WTC11 (cell line): ENCODE data around the gene BPTF. TPM values are rescaled to one million over a fixed set of nuclear protein-coding genes. Genes with fewer than 3 reads are reported as not detected.
"Not testable (repeated sequence)": the region's sequence is repeated elsewhere in the genome, so short reads cannot be mapped to it uniquely, and the experiment has no call there.

Experiments
- ATAC-seq: fragments of 200-7000 bp; cut with Tn5 transposase; 2 replicates; pipeline ENCODE4 v1.10.0; 2021; ENCODE audit warnings: mild to moderate bottlenecking, moderate library complexity
- CTCF ChIA-PET: fragments of 300-600 bp; sonication (Branson Sonifier 250); formaldehyde crosslinking; loops from one replicate; lab custom pipeline; 2021; ENCODE audit warnings: antibody characterized with exemption; lab: Charles Lee
- POLR2A ChIA-PET: fragments of 350-600 bp; sonication (Branson Sonifier 250); formaldehyde crosslinking; loops from one replicate; lab custom pipeline; 2021; ENCODE audit warnings: antibody characterized with exemption; lab: Charles Lee
- DNase-seq: peaks from one replicate; pipeline ENCODE4 v3.0.0; 2021; ENCODE audit warnings: low spot score
- H3K27ac Mint-ChIP-seq: 2 replicates; pipeline ENCODE4 v1.8.0; 2021; ENCODE audit warnings: mixed read lengths
- H3K27me3 Mint-ChIP-seq: 2 replicates; pipeline ENCODE4 v1.8.0; 2021; ENCODE audit warnings: low read depth, mild to moderate bottlenecking, moderate library complexity, mixed read lengths
- H3K36me3 Mint-ChIP-seq: 2 replicates; pipeline ENCODE4 v1.8.0; 2021; ENCODE audit warnings: mixed read lengths
- H3K4me1 Mint-ChIP-seq: 2 replicates; pipeline ENCODE4 v1.8.0; 2022; ENCODE audit warnings: mixed read lengths
- H3K4me3 Mint-ChIP-seq: 2 replicates; pipeline ENCODE4 v1.8.0; 2021; ENCODE audit warnings: mild to moderate bottlenecking, moderate library complexity, mixed read lengths
- H3K9me3 Mint-ChIP-seq: 2 replicates; pipeline ENCODE4 v1.8.0; 2021; ENCODE audit warnings: mixed read lengths
- ATF1 ChIP-seq: sonication (generic); formaldehyde crosslinking; IDR thresholded peaks from 2 replicates; pipeline ENCODE4 v1.8.1; 2023; ENCODE audit warnings: mild to moderate bottlenecking, moderate library complexity, missing genetic modification reagents
- ELF4 ChIP-seq: sonication (generic); formaldehyde crosslinking; IDR thresholded peaks from 2 replicates; pipeline ENCODE4 v1.8.1; 2022; ENCODE audit warnings: low read depth, mild to moderate bottlenecking, moderate library complexity, missing genetic modification reagents
- ESRRA ChIP-seq: sonication (generic); formaldehyde crosslinking; IDR thresholded peaks from 2 replicates; pipeline ENCODE4 v1.8.1; 2022; ENCODE audit warnings: mild to moderate bottlenecking, missing genetic modification reagents, borderline replicate concordance
- MXD4 ChIP-seq: fragments of 250-450 bp; sonication (Bioruptor Pico); IDR thresholded peaks from 2 replicates; pipeline ENCODE4 v1.8.0; 2021; ENCODE audit warnings: mild to moderate bottlenecking, moderate library complexity, borderline replicate concordance
- ZNF121 ChIP-seq: sonication (generic); formaldehyde crosslinking; IDR thresholded peaks from 2 replicates; pipeline ENCODE4 v1.8.0; 2023; ENCODE audit warnings: missing genetic modification reagents
- ZNF138 ChIP-seq: sonication (generic); formaldehyde crosslinking; conservative IDR thresholded peaks from 2 replicates; pipeline ENCODE4 v1.8.1; 2022; ENCODE audit warnings: mild to moderate bottlenecking, moderate library complexity, missing genetic modification reagents
- total RNA-seq: library from RNA; stranded (reverse); gene quantifications from 3 replicates; pipeline ENCODE4 v1.2.3, GENCODE V29; 2021
- TF ChIP-seq, protein P1 (sequence below): fragments of 250-450 bp; sonication (Bioruptor Pico); IDR thresholded peaks from 2 replicates; pipeline ENCODE4 v1.9.0; 2021; ENCODE audit warnings: mild to moderate bottlenecking, borderline replicate concordance
- TF ChIP-seq, protein P2 (sequence below): sonication (generic); formaldehyde crosslinking; IDR thresholded peaks from 2 replicates; pipeline ENCODE4 v1.8.1; 2022; ENCODE audit warnings: missing genetic modification reagents, borderline replicate concordance
- TF ChIP-seq, protein P3 (sequence below): sonication (generic); formaldehyde crosslinking; IDR thresholded peaks from 2 replicates; pipeline ENCODE4 v1.8.1; 2022; ENCODE audit warnings: low read depth, missing genetic modification reagents, borderline replicate concordance
- TF ChIP-seq, protein P4 (sequence below): sonication (generic); formaldehyde crosslinking; IDR thresholded peaks from 2 replicates; pipeline ENCODE4 v1.8.1; 2023; ENCODE audit warnings: mild to moderate bottlenecking, missing genetic modification reagents, moderate library complexity
- TF ChIP-seq, protein P5 (sequence below): sonication (generic); formaldehyde crosslinking; IDR thresholded peaks from 2 replicates; pipeline ENCODE4 v1.8.1; 2023; ENCODE audit warnings: mild to moderate bottlenecking, missing genetic modification reagents, moderate library complexity
- TF ChIP-seq, protein P6 (sequence below): fragments of 250-450 bp; sonication (Bioruptor Pico); IDR thresholded peaks from 2 replicates; pipeline ENCODE4 v2.1.2; 2022; ENCODE audit warnings: mild to moderate bottlenecking, moderate library complexity
- TF ChIP-seq, protein P7 (sequence below): sonication (generic); formaldehyde crosslinking; conservative IDR thresholded peaks from 2 replicates; pipeline ENCODE4 v1.8.1; 2022; ENCODE audit warnings: mild to moderate bottlenecking, missing genetic modification reagents
- TF ChIP-seq, protein P8 (sequence below): sonication (generic); formaldehyde crosslinking; IDR thresholded peaks from 2 replicates; pipeline ENCODE4 v1.8.1; 2023; ENCODE audit warnings: mild to moderate bottlenecking, missing genetic modification reagents, borderline replicate concordance

The BPTF gene
- total RNA-seq, 1 experiment from 2014 or later: 178 TPM

DNA sequence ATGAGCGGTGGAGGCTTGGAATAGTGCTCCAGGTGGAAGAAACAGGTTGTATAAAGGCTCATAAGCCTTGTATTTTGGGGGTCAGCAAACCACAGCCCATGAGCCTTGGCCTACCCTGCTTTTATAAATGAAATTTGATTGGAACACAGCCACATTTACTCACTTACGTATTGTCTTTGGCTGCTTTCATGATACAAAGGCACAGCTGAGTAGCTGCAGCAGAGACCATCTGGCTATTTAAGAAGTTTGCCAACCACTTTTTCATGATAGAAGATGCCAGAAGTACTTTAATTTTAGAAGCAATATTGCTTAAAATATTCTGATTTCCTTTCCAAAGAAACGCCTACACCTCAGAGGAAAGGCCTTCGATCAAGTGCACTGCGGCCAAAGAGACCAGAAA is 97.2 kb downstream of the BPTF start:
- DNase-seq (no peak), ATAC-seq (no peak)
- Mint-ChIP-seq H3K27me3 (no peaks in the 10 kb centered on the region), H3K27ac (no peak overlapping the region), H3K4me1 (no peaks in the 10 kb centered on the region), H3K36me3 (peaks cover 54% of the 10 kb centered on the region), H3K9me3 (no peaks in the 10 kb centered on the region), H3K4me3 (no peak overlapping the region)
- no peak for TF ChIP-seq ATF1
- no peak for TF ChIP-seq ZNF121
- TF ChIP-seq, protein P1, sequence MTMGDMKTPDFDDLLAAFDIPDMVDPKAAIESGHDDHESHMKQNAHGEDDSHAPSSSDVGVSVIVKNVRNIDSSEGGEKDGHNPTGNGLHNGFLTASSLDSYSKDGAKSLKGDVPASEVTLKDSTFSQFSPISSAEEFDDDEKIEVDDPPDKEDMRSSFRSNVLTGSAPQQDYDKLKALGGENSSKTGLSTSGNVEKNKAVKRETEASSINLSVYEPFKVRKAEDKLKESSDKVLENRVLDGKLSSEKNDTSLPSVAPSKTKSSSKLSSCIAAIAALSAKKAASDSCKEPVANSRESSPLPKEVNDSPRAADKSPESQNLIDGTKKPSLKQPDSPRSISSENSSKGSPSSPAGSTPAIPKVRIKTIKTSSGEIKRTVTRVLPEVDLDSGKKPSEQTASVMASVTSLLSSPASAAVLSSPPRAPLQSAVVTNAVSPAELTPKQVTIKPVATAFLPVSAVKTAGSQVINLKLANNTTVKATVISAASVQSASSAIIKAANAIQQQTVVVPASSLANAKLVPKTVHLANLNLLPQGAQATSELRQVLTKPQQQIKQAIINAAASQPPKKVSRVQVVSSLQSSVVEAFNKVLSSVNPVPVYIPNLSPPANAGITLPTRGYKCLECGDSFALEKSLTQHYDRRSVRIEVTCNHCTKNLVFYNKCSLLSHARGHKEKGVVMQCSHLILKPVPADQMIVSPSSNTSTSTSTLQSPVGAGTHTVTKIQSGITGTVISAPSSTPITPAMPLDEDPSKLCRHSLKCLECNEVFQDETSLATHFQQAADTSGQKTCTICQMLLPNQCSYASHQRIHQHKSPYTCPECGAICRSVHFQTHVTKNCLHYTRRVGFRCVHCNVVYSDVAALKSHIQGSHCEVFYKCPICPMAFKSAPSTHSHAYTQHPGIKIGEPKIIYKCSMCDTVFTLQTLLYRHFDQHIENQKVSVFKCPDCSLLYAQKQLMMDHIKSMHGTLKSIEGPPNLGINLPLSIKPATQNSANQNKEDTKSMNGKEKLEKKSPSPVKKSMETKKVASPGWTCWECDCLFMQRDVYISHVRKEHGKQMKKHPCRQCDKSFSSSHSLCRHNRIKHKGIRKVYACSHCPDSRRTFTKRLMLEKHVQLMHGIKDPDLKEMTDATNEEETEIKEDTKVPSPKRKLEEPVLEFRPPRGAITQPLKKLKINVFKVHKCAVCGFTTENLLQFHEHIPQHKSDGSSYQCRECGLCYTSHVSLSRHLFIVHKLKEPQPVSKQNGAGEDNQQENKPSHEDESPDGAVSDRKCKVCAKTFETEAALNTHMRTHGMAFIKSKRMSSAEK (CRISPR knock-in tag): no peak
- TF ChIP-seq, protein P2, sequence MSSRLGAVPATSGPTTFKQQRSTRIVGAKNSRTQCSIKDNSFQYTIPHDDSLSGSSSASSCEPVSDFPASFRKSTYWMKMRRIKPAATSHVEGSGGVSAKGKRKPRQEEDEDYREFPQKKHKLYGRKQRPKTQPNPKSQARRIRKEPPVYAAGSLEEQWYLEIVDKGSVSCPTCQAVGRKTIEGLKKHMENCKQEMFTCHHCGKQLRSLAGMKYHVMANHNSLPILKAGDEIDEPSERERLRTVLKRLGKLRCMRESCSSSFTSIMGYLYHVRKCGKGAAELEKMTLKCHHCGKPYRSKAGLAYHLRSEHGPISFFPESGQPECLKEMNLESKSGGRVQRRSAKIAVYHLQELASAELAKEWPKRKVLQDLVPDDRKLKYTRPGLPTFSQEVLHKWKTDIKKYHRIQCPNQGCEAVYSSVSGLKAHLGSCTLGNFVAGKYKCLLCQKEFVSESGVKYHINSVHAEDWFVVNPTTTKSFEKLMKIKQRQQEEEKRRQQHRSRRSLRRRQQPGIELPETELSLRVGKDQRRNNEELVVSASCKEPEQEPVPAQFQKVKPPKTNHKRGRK: no peak
- no peak for TF ChIP-seq ELF4 (CRISPR knock-in tag)
- TF ChIP-seq, protein P3, sequence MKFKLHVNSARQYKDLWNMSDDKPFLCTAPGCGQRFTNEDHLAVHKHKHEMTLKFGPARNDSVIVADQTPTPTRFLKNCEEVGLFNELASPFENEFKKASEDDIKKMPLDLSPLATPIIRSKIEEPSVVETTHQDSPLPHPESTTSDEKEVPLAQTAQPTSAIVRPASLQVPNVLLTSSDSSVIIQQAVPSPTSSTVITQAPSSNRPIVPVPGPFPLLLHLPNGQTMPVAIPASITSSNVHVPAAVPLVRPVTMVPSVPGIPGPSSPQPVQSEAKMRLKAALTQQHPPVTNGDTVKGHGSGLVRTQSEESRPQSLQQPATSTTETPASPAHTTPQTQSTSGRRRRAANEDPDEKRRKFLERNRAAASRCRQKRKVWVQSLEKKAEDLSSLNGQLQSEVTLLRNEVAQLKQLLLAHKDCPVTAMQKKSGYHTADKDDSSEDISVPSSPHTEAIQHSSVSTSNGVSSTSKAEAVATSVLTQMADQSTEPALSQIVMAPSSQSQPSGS (CRISPR knock-in tag): no peak
- TF ChIP-seq ESRRA (CRISPR knock-in tag): no peak
- TF ChIP-seq, protein P4, sequence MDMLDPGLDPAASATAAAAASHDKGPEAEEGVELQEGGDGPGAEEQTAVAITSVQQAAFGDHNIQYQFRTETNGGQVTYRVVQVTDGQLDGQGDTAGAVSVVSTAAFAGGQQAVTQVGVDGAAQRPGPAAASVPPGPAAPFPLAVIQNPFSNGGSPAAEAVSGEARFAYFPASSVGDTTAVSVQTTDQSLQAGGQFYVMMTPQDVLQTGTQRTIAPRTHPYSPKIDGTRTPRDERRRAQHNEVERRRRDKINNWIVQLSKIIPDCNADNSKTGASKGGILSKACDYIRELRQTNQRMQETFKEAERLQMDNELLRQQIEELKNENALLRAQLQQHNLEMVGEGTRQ (CRISPR knock-in tag): no peak
- TF ChIP-seq, protein P5, sequence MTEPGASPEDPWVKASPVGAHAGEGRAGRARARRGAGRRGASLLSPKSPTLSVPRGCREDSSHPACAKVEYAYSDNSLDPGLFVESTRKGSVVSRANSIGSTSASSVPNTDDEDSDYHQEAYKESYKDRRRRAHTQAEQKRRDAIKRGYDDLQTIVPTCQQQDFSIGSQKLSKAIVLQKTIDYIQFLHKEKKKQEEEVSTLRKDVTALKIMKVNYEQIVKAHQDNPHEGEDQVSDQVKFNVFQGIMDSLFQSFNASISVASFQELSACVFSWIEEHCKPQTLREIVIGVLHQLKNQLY (CRISPR knock-in tag): no peak
- no peak for TF ChIP-seq ZNF138 (CRISPR knock-in tag)
- no peak for TF ChIP-seq MXD4 (CRISPR knock-in tag)
- TF ChIP-seq, protein P6, sequence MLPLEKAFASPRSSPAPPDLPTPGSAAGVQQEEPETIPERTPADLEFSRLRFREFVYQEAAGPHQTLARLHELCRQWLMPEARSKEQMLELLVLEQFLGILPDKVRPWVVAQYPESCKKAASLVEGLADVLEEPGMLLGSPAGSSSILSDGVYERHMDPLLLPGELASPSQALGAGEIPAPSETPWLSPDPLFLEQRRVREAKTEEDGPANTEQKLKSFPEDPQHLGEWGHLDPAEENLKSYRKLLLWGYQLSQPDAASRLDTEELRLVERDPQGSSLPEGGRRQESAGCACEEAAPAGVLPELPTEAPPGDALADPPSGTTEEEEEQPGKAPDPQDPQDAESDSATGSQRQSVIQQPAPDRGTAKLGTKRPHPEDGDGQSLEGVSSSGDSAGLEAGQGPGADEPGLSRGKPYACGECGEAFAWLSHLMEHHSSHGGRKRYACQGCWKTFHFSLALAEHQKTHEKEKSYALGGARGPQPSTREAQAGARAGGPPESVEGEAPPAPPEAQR (CRISPR knock-in tag): no peak
- TF ChIP-seq, protein P7, sequence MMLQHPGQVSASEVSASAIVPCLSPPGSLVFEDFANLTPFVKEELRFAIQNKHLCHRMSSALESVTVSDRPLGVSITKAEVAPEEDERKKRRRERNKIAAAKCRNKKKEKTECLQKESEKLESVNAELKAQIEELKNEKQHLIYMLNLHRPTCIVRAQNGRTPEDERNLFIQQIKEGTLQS: no peak
- TF ChIP-seq, protein P8, sequence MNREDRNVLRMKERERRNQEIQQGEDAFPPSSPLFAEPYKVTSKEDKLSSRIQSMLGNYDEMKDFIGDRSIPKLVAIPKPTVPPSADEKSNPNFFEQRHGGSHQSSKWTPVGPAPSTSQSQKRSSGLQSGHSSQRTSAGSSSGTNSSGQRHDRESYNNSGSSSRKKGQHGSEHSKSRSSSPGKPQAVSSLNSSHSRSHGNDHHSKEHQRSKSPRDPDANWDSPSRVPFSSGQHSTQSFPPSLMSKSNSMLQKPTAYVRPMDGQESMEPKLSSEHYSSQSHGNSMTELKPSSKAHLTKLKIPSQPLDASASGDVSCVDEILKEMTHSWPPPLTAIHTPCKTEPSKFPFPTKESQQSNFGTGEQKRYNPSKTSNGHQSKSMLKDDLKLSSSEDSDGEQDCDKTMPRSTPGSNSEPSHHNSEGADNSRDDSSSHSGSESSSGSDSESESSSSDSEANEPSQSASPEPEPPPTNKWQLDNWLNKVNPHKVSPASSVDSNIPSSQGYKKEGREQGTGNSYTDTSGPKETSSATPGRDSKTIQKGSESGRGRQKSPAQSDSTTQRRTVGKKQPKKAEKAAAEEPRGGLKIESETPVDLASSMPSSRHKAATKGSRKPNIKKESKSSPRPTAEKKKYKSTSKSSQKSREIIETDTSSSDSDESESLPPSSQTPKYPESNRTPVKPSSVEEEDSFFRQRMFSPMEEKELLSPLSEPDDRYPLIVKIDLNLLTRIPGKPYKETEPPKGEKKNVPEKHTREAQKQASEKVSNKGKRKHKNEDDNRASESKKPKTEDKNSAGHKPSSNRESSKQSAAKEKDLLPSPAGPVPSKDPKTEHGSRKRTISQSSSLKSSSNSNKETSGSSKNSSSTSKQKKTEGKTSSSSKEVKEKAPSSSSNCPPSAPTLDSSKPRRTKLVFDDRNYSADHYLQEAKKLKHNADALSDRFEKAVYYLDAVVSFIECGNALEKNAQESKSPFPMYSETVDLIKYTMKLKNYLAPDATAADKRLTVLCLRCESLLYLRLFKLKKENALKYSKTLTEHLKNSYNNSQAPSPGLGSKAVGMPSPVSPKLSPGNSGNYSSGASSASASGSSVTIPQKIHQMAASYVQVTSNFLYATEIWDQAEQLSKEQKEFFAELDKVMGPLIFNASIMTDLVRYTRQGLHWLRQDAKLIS (CRISPR knock-in tag): no peak
- ChIA-PET POLR2A (no interaction called here), CTCF (interaction anchor here (0.9 kb wide), 1 partner anchor 20 kb away, joined by 3 read pairs; no protein-coding TSS in a partner anchor)

DNA sequence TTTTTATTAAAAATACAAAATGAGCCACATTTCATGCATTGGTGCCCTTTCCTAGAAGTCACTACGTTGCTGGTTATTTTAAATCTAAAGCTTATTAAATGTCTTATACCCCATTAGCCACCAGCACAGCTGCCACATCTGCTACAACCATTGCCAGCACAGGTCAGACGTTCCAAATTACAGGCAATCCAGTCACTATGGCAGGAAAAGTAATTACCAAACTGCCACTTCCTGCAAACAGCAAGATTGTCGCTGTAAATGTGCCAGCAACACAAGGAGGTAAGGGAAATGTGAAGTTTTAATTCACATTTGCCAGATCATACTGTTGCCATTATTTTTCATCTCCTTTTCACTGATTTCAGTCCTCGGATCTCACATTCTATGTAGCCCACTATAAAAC is 103.5 kb downstream of the BPTF start:
- CTCF ChIA-PET, H3K4me3 Mint-ChIP-seq, DNase-seq, H3K9me3 Mint-ChIP-seq, H3K27me3 Mint-ChIP-seq, POLR2A ChIA-PET, H3K4me1 Mint-ChIP-seq, H3K27ac Mint-ChIP-seq, ATAC-seq: not testable (repeated sequence)
- H3K36me3 Mint-ChIP-seq: peaks cover 70% of the 10 kb centered on the region
